VCaP (cell line): ENCODE measurements around the gene GABARAPL1.
A peak's percentile ranks its signal among the peaks of the same experiment; 100 is the strongest.
"Not testable (repeated sequence)": the region's sequence is repeated elsewhere in the genome, so short reads cannot be mapped to it uniquely, and the experiment has no call there.

ENCODE experiments used
- H3K27ac ChIP-seq: fragments of 450-650 bp; 2 replicates; pipeline ENCODE4 v1.5.1; 2017
- TF ChIP-seq, protein P1 (sequence below): fragments of 450-650 bp; conservative IDR thresholded peaks from 2 replicates; pipeline ENCODE4 v1.5.1; 2017; ENCODE audit warnings: mild to moderate bottlenecking, moderate library complexity

GABARAPL1 gene

GRCh38 chr12:10189653-10190052, 23.0 kb upstream of the GABARAPL1 start:
- TF ChIP-seq, protein P1, sequence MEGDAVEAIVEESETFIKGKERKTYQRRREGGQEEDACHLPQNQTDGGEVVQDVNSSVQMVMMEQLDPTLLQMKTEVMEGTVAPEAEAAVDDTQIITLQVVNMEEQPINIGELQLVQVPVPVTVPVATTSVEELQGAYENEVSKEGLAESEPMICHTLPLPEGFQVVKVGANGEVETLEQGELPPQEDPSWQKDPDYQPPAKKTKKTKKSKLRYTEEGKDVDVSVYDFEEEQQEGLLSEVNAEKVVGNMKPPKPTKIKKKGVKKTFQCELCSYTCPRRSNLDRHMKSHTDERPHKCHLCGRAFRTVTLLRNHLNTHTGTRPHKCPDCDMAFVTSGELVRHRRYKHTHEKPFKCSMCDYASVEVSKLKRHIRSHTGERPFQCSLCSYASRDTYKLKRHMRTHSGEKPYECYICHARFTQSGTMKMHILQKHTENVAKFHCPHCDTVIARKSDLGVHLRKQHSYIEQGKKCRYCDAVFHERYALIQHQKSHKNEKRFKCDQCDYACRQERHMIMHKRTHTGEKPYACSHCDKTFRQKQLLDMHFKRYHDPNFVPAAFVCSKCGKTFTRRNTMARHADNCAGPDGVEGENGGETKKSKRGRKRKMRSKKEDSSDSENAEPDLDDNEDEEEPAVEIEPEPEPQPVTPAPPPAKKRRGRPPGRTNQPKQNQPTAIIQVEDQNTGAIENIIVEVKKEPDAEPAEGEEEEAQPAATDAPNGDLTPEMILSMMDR, result no peak

GRCh38 chr12:10190558-10191388, 21.9 kb upstream of the GABARAPL1 start:
- no peak overlapping the region for H3K27ac ChIP-seq
- TF ChIP-seq, protein P1, result peak; percentile 92

More at GRCh38 chr12:10189653-10190052, 23.0 kb upstream of the GABARAPL1 start:
- peak overlapping the region; percentile 28 for H3K27ac ChIP-seq

GRCh38 chr12:10191865-10192264, 20.8 kb upstream of the GABARAPL1 start:
- no peak overlapping the region for H3K27ac ChIP-seq
- TF ChIP-seq, protein P1, result no peak

DNA sequence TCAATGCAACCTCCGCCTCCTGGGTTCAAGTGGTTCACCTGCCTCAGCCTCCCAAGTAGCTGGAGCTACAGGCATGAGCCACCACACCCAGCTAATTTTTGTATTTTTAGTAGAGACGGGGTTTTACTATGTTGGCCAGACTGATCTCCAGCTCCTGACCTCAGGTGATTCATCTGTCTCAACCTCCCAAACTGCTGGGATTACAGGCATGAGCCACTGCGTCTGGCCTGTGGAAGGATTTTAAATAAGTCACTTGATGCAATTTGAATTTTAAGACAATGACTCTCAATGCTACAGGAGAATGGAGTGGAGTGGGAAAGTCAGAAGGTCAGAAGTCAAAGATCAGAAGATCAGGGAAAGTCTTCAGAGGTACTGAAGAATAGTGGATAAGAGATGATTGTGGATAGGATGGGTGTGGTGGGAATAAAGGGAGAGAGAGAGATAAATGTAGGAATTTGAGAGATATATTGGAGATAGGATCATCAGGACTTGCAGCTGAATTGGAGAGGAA, 18.5 kb upstream of the GABARAPL1 start:
- TF ChIP-seq, protein P1, result no peak
- H3K27ac ChIP-seq, result no peak overlapping the region

- TF ChIP-seq, protein P1, result no peak
- no peak overlapping the region for H3K27ac ChIP-seq
Observed at GRCh38 chr12:10196210-10196609, 16.5 kb upstream of the GABARAPL1 start.

DNA sequence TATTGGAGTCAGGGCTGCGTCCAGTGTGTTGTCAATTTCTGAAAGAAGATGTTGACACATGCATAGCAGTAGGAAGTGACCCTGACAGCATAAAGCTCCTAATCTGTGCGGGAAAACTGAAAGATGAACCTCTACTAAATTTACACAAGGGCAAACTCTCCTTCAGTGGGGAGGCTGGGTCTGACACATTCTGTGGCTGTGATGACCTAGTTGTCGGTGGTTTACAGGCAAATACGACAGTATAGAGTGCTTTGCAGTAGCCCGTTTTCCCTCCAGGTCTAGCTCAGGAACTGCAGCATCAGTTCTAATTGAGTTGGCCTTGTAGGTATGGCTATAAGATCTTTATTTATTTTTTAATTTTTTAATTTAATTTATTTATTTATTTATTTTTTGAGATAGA, 14.8 kb upstream of the GABARAPL1 start:
- TF ChIP-seq, protein P1, result no peak
- H3K27ac ChIP-seq, result no peak overlapping the region

- not testable (repeated sequence) for H3K27ac ChIP-seq
Observed at GRCh38 chr12:10204495-10204894, 8.2 kb upstream of the GABARAPL1 start.

GRCh38 chr12:10205220-10205807, 7.4 kb upstream of the GABARAPL1 start:
- H3K27ac ChIP-seq, result no peak overlapping the region
- TF ChIP-seq, protein P1, result no peak
